GM18520 (cell line): ENCODE data around the gene PTPRN2.
"Not testable (repeated sequence)": the region's sequence is repeated elsewhere in the genome, so short reads cannot be mapped to it uniquely, and the experiment has no call there.

Experiments used
- ATAC-seq: cut with Tn5 transposase; IDR thresholded peaks from one replicate; pipeline ENCODE4 v1.9.1; 2021; ENCODE audit not compliant: unreplicated experiment

The PTPRN2 gene

DNA sequence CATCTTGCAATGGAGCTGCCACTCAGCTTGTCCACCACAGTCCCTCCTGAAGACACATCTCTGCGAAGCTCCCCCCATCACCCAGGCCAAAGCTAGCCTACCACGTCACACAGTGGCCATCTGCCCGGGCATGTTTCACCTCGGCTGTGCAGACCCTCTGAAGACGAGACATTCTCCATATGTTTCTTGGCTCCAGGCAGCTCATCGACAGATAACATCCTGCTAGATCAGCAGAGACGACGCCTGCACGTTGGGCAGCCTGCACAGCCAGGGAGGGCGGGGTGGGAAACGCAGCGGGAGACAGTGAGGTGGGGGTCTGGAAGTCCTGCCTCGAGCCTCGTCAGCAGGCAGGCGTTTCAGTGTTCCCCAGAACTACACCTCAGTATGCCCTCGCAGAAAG lies 53.0 kb downstream of the PTPRN2 start:
- ATAC-seq = no peak

DNA sequence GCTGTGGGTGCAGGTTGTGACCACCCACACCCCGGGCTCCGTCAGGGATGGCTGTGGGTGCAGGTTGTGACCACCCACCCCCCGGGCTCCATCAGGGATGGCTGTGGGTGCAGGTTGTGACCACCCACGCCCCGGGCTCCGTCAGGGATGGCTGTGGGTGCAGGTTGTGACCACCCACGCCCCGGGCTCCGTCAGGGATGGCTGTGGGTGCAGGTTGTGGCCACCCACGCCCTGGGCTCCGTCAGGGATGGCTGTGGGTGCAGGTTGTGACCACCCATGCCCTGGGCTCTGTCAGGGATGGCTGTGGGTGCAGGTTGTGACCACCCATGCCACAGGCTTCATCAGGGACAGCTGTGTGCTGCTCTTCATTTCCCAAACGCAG lies 53.5 kb downstream of the PTPRN2 start:
- ATAC-seq = not testable (repeated sequence)

DNA sequence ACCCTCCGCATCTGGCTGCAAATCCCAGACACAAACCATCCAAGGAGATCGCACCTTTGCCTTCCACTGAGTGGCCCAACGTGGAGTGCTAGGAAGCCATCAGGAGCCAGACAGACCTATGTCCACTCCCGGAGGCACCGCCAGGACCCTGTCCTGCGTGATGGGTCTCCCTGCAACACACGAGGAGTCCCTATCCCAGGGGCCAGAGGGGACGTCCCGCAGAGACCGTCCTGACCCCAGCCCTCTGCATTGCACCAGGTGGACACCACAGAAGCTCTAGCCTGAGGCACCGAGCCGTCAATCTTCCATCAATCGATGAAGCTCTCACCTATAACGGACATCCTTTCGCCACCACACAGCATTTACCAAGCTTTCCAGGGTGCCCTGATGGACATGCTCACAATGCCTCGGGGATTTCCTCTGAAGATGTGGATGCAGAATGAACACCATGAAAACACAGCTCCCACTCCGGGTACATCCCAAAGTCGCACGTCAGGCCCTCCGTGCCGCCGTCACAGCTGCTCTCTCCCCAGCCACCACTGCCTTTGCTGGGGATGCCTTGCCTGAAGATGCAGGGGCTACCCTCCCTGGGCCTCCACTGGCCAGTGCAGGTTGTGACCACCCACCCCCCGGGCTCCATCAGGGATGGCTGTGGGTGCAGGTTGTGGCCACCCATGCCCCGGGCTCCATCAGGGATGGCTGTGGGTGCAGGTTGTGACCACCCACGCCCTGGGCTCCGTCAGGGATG lies 54.1 kb downstream of the PTPRN2 start:
- no peak for ATAC-seq

DNA sequence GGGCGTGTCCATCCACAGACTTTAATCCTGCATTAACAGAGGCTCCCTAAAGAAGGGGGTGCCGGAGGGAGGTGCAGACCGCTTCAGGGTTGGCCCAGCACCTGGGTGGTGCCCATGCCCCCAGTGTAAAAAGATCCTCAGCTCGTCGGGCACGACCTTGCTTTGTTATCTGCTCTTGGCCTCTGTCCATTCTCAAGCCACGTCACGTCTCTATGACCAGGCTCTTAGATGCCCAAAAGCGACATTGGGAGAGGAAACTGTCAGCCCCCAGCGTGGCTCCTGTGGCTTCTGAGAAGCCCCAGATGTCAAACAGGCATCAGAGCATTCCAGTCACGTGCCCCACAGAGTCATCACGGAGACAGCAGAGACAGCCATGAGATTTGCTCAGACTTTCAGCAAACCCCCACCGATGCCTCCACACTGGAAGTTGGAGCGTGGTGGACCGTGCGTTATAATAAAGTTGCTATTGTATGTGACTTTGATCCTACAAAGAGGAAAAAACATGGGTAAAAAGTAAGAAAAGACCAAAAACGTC lies 55.5 kb downstream of the PTPRN2 start:
- no peak for ATAC-seq

- no peak for ATAC-seq
Measured at GRCh38 chr7:158531661-158532060, 56.0 kb downstream of the PTPRN2 start.

- no peak for ATAC-seq
Measured at GRCh38 chr7:158530800-158531609, 56.6 kb downstream of the PTPRN2 start.

DNA sequence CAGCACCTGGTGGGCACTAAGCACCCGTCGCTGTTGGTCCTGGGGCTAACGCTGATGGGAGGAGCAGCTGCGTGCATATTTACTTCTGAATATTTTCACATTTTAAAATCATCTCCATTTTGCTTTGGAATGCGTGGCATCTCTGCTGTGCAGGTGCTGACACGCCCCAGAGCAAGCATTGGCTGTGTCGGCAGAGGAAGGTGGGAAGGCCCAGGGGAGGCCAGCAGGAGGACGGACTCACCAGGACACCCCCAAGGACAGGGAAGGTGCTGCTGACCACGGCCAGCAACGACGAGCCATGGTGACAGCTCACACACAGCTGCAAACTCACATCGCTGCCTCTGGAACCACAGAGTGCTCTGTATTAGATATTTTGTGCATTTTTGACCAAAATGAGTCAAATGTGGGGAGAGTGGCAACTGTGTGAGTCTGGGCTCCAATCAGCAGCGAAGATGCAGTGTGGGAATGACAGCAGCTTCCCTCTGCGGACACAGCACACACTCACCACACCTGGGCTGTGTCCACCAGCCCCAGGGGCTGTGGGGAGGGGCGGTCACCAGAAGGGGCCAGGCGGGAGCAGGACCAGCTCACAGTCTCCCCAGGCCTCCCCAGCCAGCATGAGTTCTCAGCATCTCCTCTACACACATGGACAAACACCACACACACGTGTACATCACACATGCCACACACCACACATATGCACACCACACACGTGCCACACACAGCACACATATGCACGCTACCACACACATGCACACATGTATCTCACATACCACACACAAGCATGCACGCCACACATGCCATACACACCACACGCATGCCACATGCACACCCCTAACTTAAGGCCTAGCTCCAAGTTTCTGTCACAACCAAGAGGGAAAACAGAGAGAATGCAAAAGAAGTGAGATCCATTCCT lies 58.2 kb downstream of the PTPRN2 start:
- ATAC-seq = no peak

GRCh38 chr7:158527915-158528502 lies 59.6 kb downstream of the PTPRN2 start:
- no peak for ATAC-seq

DNA sequence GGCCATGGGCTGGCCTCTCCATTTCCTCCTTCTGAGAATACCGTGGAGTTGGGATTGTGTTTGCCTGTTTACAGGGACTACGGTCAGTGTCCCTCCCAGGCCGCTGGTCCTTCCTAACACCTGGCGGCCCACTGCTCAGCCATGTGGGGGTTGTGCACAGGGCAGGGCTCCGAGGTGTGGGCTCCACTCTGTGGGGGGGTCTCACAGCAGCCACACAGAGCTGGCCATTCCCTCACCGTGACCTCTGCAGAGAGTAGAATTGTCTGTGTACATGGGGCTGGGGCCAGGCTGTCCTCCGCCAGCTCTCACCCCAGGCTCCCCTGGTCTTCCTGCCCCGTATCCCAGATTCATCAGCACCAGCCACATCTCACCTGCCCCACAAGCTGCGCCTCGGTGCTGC lies 60.1 kb downstream of the PTPRN2 start:
- ATAC-seq = no peak

GRCh38 chr7:158527038-158527437 lies 60.6 kb downstream of the PTPRN2 start:
- no peak for ATAC-seq

DNA sequence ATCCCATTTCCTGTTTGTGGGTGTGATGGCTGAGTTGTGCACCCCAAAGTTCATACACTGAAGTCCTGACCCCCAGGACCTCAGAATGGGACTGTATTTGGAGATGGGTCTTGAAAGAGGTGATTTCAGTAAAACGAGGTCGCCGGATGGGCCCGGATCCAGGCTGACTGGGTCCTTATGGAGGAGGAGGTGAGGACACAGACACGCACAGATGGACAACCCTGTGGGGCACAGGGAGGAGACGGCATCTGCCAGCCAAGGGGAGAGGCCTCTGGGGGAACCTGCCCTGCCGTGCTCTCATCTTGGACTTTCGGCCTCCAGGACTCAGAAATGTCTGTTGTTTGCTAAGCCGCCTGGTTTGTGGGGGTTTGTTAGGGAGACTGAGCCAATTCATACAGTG lies 61.1 kb downstream of the PTPRN2 start:
- no peak for ATAC-seq

DNA sequence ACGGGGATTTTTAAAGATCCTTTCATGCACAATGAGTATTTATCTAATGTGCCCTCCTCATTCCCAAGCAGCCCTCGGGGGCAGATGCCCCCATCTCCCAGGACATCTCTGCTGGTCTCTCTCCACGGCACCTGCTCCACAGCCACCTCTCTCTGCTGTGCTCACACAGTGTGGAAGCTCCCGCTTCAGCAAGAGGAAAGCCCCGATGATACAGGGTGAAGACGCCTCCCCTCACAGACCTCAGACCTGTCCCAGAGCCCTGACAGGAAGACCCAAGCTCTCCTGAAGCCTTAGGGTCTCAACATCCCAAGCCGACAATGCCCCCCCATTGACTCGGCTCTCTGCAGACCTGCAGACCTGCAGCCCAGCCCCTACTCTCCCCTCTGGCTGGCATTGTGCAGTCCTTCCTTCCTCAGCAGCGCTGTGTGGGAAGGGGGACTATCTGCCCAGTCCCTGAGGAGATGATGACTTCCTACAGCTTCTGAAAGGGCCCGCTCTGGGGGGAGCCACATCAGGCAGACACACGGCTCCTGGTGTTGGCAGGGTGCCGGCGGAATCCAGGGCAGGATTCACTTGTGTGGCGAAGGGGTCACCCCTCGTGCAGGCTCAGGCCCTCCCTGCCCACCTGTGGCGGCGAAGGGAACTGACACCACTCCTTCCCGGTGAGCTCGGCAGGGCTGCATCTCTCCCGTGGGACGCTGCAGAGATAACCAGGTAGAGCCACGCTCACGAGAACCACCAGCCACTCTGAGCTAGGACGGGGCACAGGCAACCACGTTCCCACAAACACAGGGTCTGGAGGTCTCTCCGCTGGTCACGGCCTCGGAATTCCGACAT lies 61.8 kb downstream of the PTPRN2 start:
- ATAC-seq = no peak

GRCh38 chr7:158524749-158525635 lies 62.6 kb downstream of the PTPRN2 start:
- ATAC-seq = no peak

GRCh38 chr7:158524286-158524685 lies 63.3 kb downstream of the PTPRN2 start:
- ATAC-seq = not testable (repeated sequence)

GRCh38 chr7:158523877-158524276 lies 63.7 kb downstream of the PTPRN2 start:
- not testable (repeated sequence) for ATAC-seq

- ATAC-seq = not testable (repeated sequence)
Measured at GRCh38 chr7:158523165-158523856, 64.3 kb downstream of the PTPRN2 start.

DNA sequence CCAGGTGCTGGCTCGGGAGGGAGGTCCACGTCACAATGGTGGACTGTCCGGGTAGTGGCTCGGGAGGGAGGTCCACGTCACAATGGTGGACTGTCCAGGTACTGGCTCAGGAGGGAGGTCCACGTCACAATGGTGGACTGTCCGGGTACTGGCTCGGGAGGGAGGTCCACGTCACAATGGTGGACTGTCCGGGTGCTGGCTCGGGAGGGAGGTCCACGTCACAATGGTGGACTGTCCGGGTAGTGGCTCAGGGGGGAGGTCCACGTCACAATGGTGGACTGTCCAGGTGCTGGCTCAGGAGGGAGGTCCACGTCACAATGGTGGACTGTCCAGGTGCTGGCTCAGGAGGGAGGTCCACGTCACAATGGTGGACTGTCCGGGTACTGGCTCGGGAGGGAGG lies 65.8 kb downstream of the PTPRN2 start:
- not testable (repeated sequence) for ATAC-seq

- no peak for ATAC-seq
Measured at GRCh38 chr7:158520825-158521224, 66.8 kb downstream of the PTPRN2 start.
